ENCODE measurements around the gene SGPP1.
A peak's percentile ranks its signal among the peaks of the same experiment; 100 is the strongest.
"Not testable (repeated sequence)": the region's sequence is repeated elsewhere in the genome, so short reads cannot be mapped to it uniquely, and the experiment has no call there.

The SGPP1 gene

DNA sequence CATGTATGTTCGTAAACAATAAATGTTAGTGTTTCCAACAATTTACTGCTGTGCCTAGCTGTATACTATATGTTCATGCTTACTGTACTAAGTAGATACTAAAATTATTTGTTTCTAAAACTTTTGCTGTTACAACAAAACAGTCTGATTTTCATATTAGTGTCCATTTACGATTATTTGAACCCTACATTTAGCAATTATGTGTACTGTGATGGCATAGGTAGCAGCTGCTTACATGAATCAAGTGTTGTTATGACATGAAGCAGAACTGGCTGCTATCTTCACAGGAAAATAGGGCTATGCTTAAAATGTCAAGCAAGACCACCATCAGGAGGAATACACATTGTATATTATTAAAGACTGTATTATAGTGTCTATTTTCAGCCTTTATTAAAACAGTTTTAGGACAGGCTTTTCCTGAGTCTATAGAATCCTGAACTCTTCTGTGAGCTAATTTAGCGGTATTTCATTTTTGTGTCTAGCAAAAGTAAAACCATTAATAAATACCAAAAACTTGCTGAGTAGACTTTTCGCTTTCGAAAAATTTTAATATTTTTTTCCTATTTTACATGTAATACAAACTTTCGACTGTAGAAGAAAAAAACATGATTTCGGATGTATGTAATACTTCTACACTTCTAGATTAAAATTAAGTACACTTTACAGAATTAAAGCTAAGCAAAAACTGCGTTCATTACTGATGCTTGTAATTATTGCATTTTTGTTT, 85.0 kb downstream of the SGPP1 start:
- TF ChIP-seq, protein P1, sequence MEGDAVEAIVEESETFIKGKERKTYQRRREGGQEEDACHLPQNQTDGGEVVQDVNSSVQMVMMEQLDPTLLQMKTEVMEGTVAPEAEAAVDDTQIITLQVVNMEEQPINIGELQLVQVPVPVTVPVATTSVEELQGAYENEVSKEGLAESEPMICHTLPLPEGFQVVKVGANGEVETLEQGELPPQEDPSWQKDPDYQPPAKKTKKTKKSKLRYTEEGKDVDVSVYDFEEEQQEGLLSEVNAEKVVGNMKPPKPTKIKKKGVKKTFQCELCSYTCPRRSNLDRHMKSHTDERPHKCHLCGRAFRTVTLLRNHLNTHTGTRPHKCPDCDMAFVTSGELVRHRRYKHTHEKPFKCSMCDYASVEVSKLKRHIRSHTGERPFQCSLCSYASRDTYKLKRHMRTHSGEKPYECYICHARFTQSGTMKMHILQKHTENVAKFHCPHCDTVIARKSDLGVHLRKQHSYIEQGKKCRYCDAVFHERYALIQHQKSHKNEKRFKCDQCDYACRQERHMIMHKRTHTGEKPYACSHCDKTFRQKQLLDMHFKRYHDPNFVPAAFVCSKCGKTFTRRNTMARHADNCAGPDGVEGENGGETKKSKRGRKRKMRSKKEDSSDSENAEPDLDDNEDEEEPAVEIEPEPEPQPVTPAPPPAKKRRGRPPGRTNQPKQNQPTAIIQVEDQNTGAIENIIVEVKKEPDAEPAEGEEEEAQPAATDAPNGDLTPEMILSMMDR (IDR thresholded peaks at IDR 0.05), result no peak
- no peaks in the 10 kb centered on the region for H3K9me3 ChIP-seq
- peak overlapping the region; percentile 95 for H3K27ac ChIP-seq
- H3K4me1 ChIP-seq (ENCODE audit: control insufficient read depth in 1 of 2, insufficient read depth in 1 of 2, low read depth in 1 of 2, low read length in 1 of 2), result peaks cover 14 to 18% of the 10 kb centered on the region in 2 experiments
- H3K36me3 ChIP-seq, result no peaks in the 10 kb centered on the region
- H3K27me3 ChIP-seq, result no peaks in the 10 kb centered on the region
- peak overlapping the region; percentile 74 to 78 for H3K4me3 ChIP-seq (ENCODE audit: low read depth in 1 of 2, low read length in 1 of 2)

DNA sequence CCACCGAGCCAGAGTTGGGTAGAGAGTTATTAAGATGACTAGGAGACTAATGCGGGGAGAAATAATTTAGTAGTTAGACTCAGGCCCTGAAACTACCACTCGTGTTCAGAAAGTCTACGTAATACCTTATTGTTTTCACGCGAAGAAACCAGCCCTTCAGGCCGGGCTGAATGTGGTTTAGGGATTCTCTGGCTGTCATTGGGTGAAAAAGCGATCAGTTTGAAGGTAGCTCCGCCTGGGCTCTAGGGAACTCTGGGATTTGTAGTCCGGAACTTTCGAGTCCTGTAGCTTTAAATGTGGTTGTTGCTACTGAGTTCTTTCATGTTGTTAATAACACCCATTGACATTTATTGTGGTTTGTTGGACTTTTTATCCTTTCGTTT, 85.6 kb downstream of the SGPP1 start:
- peak overlapping the region; percentile 74 to 78 for H3K4me3 ChIP-seq (ENCODE audit: low read depth in 1 of 2, low read length in 1 of 2)
- H3K27ac ChIP-seq, result peak overlapping the region; percentile 95
- H3K9me3 ChIP-seq, result no peaks in the 10 kb centered on the region
- no peaks in the 10 kb centered on the region for H3K36me3 ChIP-seq
- peaks cover 14 to 18% of the 10 kb centered on the region in 2 experiments for H3K4me1 ChIP-seq (ENCODE audit: control insufficient read depth in 1 of 2, insufficient read depth in 1 of 2, low read depth in 1 of 2, low read length in 1 of 2)
- no peaks in the 10 kb centered on the region for H3K27me3 ChIP-seq
- TF ChIP-seq, protein P1 (IDR thresholded peaks at IDR 0.05), result no peak

DNA sequence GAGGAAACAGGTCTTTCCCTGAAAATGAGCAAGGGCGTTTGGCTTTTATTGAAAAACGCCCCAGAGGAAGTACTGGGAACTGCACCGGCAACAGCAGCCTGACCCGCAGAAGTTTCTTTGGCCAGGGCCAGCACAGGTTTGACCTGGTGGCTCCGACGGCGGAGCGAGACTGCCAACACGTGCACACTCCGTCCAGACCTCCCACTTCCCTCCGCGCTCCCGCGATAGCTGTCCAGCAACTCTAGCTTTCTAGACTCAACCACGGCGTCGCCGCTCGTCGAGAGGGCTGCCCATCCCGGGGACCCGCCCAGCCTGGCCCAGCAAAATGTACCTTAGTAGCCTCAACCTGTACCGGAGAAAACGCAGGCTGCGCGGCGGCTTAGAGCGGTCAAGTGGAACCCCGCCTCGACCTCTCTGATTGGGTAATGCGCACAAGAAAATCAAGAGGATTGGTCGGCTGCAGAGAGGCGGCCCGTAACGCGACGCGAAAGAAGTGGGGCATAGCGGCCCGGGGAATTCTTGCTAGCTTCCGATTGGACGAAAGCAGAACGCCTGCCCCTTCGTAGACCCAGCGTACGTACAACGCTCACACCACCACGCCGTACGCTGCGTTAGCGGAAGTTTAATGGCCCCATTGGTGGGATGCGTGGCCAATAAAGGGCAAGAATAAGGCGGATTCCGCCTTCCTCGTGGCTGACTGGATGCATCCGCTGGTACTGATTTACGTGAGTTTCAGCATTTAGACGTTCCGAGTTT, 86.2 kb downstream of the SGPP1 start, which contains the start of gene WDR89:
TSS of gene WDR89 (minus strand) at position 399 of the 756 bp plus-strand sequence. CDS start 41,929 bp downstream, outside the sequence.
- no peaks in the 10 kb centered on the region for H3K36me3 ChIP-seq
- peak within 1 kb of the TSS; percentile 95 for H3K27ac ChIP-seq
- H3K4me3 ChIP-seq (ENCODE audit: low read depth in 1 of 2, low read length in 1 of 2), result peak within 1 kb of the TSS; percentile 74 to 78
- H3K9me3 ChIP-seq, result no peaks in the 10 kb centered on the region
- H3K4me1 ChIP-seq (ENCODE audit: control insufficient read depth in 1 of 2, insufficient read depth in 1 of 2, low read depth in 1 of 2, low read length in 1 of 2), result peaks cover 14 to 18% of the 10 kb centered on the region in 2 experiments
- TF ChIP-seq, protein P1 (IDR thresholded peaks at IDR 0.05), result peak; percentile 71
- no peaks in the 10 kb centered on the region for H3K27me3 ChIP-seq

DNA sequence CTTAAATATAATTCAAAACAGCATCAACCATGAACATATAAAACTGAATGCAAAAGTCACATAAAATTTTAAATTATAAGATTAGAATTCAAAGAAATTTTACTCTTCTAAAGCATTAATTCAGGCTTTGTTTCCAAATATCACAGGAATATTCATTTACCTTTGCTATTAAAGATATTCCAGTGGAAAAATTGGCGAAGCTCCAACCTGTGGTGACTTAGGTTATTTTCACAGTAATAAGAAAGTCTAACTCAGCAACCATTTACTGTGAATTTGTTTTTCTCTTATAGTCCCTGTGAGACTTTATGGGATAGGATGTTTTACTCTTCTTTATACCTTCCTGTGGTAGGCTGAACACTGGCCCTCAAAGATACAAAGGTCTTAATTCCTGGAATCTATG, 89.4 kb downstream of the SGPP1 start:
- no peaks in the 10 kb centered on the region for H3K27me3 ChIP-seq
- H3K4me1 ChIP-seq (ENCODE audit: control insufficient read depth in 1 of 2, insufficient read depth in 1 of 2, low read depth in 1 of 2, low read length in 1 of 2), result peaks cover 14 to 18% of the 10 kb centered on the region in 2 experiments
- TF ChIP-seq, protein P1 (IDR thresholded peaks at IDR 0.05), result no peak
- no peaks in the 10 kb centered on the region for H3K36me3 ChIP-seq
- no peaks in the 10 kb centered on the region for H3K9me3 ChIP-seq
- no peak overlapping the region for H3K27ac ChIP-seq
- no peak overlapping the region for H3K4me3 ChIP-seq (ENCODE audit: low read depth in 1 of 2, low read length in 1 of 2)

DNA sequence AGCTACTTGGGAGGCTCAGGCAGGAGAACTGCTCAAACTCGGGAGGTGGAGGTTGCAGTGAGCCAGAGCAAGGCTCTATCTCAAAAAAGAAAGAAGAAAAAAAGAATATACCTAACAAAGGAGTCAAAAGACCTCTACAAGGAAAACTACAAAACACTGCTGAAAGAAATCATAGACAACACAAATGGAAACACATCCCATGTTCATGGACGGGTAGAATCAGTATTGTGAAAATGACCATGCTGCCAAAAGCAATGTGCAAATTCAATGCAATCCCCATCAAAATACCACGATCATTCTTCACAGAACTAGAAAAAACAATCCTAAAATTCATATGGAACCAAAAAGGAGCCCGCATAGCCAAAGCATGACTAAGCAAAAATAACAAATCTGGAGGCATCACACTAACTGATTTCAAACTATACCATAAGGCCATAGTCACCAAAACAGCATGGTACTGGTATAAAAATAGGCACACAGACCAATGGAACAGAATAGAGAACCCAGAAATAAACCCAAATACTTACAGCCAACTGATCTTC, 91.7 kb downstream of the SGPP1 start:
- not testable (repeated sequence) for H3K9me3 ChIP-seq; H3K4me3 ChIP-seq (ENCODE audit: low read depth in 1 of 2, low read length in 1 of 2); H3K27me3 ChIP-seq; H3K36me3 ChIP-seq; H3K4me1 ChIP-seq (ENCODE audit: control insufficient read depth in 1 of 2, insufficient read depth in 1 of 2, low read depth in 1 of 2, low read length in 1 of 2); H3K27ac ChIP-seq
